KOPT-K1 (cell line): Measurements from ENCODE around the gene MGRN1.
A peak's percentile ranks its signal among the peaks of the same experiment; 100 is the strongest.

ENCODE experiments used
- H3K27ac ChIP-seq: fragments of 200-600 bp; sonication (generic); 2 replicates; pipeline ENCODE4 v1.5.1; 2016; ENCODE audit warnings: antibody characterized with exemption, mild to moderate bottlenecking, low read depth, low read length; ENCODE audit not compliant: poor library complexity, severe bottlenecking
- H3K36me3 ChIP-seq: fragments of 200-600 bp; sonication (generic); 2 replicates; pipeline ENCODE4 v1.5.1; 2017; ENCODE audit warnings: antibody characterized with exemption, mild to moderate bottlenecking, low read length, moderate library complexity; ENCODE audit not compliant: insufficient read depth
- H3K9me3 ChIP-seq: fragments of 200-600 bp; sonication (generic); 2 replicates; pipeline ENCODE4 v1.5.1; 2017; ENCODE audit warnings: antibody characterized with exemption, low read length, mild to moderate bottlenecking; ENCODE audit not compliant: insufficient read depth, poor library complexity, severe bottlenecking

Gene MGRN1

DNA sequence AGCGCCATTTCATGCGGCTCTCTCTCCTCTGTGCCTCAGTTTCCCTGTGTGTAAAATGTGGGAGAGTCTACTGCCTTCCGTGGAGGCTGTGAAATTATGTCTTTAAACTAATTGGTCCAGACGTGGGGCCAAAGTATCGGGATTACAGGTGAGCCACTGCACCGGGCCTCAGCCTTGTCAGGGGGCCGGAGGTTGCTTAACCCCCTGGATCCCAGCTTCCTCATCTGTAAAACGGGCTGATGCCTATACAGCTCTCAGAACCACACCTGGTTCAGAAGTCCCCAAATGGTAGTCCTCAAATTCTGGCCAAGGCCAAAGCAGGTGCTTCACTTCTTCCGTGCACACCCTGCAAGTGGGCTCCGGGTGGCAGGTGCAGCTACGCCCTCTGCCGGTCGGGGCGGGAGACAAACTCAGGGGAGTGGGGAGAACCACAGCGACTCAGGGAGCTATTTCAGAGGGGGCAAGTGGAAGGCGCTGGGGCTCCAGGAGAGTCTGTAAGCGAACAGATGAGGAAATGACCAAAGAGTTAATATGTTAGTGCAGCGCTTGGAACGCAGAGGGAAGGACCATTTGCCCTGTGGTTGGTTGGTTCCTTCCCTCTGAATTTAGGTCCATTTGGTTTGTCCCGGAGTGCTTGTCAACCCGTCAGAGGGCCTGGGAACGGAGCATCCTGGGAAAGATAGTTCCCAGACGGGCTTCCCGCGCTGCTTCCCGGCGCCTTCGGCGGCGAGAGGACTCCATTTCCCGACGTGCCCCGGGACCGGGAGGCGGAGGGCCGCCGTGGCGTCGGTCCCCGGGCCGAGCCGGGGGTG, at the start of gene MGRN1:
TSS of gene MGRN1 (plus strand) at position 812 of the 812 bp plus-strand sequence. CDS start 135 bp downstream, outside the sequence.
- H3K36me3 ChIP-seq = no peaks in the 10 kb centered on the region; the same call in 1 of the 2 replicates
- H3K27ac ChIP-seq = peak within 1 kb of the TSS; percentile 90
- H3K9me3 ChIP-seq = no peaks in the 10 kb centered on the region

DNA sequence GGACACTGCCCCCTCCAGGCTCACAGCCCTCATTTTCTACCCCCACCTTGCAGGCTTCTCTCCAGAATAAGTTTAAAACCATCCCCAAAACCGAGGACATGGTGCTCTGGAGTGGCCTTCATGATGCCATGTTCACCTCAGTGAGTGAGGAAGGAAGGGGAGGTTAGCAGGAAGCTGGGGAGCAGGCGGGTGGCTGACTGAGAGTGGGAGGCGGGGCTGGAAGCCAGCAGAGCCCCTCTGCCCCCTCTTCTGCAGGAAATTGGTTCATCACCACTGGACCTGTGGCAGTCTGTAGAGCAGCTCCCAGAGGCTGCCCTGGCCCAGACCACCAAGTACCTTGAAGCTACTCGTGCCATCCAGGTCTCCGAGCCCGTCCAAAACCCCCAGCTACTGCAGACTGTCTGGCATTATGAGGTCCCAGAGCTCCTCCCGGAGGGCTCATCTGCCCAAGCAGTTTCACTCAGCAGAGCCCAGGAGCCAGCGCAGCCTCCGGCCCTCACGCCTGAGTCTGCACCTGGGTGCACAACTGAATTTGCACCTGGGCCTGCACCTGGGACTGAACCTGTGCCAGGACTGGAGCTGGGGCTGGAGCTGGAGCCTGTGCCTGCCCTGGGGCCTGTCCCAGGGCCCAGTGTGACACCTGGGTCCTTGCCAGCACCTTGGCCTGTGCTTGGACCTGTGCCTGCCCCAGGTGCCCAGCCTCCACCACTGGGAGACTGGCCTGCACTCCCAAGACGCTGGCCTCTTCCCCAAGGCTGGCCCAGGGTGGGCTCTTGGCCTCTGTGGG, 49.5 kb upstream of the MGRN1 start:
- Histone ChIP-seq H3K9me3 (no peaks in the 10 kb centered on the region), H3K36me3 (no peaks in the 10 kb centered on the region), H3K27ac (no peak overlapping the region)

DNA sequence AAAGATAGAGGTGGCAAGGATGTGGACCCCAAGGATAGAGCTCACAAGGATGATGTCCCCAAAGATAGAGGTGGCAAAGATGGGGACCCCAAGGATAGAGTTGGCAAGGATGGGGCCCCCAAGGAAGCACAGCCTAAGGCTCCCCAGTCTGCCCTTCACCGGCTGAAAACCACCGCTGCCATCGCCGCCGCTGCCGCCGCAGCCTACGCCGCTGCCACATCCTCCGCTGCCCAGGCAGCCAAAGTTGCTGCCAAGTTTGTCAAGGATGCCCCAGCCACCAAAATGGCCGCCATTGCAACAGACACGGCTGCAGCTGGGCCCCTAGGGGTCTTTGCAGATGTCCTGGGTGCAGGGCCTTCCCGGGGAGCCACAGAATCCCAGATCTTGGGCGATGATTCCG, 48.6 kb upstream of the MGRN1 start:
- Histone ChIP-seq H3K27ac (no peak overlapping the region), H3K9me3 (no peaks in the 10 kb centered on the region), H3K36me3 (no peaks in the 10 kb centered on the region)

DNA sequence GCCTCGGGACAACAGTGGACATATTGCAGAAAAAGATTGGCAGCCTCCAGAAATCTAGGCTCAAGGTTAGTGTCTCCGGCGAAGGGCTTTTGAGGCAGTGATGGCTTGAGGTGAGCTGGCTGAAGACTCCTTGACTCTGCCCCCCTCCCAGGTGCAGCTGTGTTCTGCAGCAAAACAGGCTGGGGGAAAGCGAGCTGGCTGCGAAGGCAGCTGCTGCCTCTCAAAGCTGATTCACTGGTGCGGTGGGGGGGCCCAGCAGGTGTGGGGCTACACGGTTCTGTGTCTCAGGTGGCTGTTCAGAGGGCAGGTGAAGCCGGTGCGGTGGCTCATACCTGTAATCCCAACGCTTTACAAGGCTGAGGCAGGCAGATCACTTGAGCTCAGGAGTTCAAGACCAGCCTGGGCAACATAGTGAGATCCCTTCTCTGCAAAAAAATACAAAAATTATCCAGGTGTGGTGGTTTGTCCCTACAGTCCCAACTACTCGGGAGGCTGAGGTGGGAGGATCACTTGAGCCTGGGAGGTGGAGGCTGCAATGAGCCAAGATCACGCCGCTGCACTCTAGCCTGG, 45.6 kb upstream of the MGRN1 start:
- Histone ChIP-seq H3K36me3 (no peaks in the 10 kb centered on the region), H3K9me3 (no peaks in the 10 kb centered on the region), H3K27ac (no peak overlapping the region)

DNA sequence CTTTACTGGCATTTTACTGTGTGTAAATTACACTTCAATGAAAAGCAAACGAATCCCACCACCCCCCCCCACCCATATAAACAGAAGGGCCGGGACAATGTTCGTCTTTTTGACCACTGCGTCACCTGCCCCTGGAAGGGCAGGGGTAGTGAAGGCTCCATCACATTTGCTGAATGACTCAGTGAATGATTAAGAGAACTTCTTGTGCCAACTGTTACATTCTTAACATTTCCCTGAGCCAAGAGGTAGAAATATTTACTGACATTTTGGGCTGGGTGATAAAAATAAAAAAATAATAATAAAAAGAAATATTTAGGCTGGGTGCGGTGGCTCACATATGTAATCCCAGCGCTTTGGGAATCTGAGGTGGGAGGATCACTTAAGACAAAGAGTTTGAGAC, 44.4 kb upstream of the MGRN1 start:
- H3K36me3 ChIP-seq = no peaks in the 10 kb centered on the region
- H3K9me3 ChIP-seq = no peaks in the 10 kb centered on the region
- H3K27ac ChIP-seq = no peak overlapping the region

DNA sequence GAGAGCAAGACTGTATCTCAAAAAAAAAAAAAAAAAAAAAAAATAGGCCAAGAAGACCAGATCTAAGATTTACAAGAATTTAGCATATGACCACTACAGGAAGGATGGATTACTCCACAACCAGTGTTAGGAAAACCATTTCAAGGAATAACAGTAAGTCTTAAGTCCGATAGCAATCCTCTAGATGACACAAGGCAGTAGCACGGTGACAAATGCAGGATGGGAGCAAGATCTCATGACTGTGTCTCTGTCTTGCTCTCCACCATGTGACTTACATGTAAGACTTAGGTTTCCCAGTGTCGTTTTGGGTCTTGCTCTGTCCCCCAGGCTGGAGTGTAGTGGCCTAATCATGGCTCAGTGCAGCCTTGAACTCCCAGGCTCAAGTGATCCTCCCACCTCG, 40.7 kb upstream of the MGRN1 start:
- no peak overlapping the region for H3K27ac ChIP-seq
- H3K9me3 ChIP-seq = peaks cover 12% of the 10 kb centered on the region
- no peaks in the 10 kb centered on the region for H3K36me3 ChIP-seq

DNA sequence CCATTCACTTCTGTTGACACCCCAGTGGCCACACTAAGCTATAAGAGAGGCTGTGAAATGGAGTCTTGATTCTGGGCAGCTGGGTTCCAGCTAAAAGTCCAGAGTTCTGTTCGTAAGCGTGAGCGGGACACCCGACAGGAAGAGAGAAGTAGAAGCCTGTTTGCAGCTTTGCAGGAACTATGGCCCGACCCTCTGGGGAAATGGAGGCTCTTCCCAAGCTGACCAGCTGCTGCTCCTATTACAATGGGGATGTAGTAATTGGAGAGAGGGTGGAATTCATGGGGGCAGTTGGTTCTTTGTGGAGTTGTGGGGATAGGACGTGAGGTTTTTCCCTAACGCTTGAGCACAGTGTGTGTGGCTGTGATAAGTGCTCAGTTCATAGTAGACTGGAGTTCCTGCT, 38.3 kb upstream of the MGRN1 start:
- Histone ChIP-seq H3K27ac (no peak overlapping the region), H3K36me3 (no peaks in the 10 kb centered on the region), H3K9me3 (peaks cover 14% of the 10 kb centered on the region)

DNA sequence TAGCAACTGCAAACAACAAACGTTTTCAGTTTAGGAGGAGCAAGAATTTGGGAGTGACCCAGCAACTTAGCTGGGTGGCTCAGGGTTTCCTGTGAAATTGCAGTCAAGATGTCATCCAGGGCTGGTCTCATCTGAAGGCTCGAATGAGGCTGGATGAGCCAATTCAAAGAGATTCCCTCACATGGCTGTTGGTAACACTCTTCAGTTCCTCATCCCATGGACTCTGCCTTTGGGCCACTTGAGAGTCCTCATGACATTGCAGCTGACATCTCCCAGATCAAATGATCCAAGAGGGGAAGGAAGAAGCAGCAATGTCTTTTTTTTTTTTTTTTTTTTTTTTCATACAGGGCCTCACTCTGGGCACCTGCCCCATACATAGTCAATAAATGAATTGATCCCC, 36.2 kb upstream of the MGRN1 start:
- peaks cover 14% of the 10 kb centered on the region for H3K9me3 ChIP-seq
- H3K27ac ChIP-seq = no peak overlapping the region

DNA sequence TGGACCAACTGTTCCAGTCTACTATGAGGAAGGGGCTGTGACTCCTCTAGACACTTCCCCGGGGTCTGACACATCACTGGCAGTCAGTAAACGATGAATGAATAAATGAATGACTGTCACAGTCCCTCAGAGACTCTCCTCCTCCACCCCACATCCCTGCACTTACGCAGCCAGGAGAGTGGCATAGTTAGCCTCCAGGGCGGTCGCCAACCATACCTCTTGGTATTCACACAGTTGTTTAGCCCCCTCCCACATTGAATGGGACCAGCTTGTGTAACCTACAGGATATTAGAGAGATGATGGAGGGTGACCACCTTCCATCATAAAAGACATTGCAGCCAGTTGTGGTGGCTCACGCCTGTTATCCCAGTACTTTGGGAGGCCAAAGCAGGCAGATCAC, 35.7 kb upstream of the MGRN1 start:
- H3K27ac ChIP-seq = no peak overlapping the region
- H3K36me3 ChIP-seq = no peaks in the 10 kb centered on the region
- peaks cover 14% of the 10 kb centered on the region for H3K9me3 ChIP-seq

More for the DNA sequence above, 36.2 kb upstream of the MGRN1 start:
- no peaks in the 10 kb centered on the region for H3K36me3 ChIP-seq

DNA sequence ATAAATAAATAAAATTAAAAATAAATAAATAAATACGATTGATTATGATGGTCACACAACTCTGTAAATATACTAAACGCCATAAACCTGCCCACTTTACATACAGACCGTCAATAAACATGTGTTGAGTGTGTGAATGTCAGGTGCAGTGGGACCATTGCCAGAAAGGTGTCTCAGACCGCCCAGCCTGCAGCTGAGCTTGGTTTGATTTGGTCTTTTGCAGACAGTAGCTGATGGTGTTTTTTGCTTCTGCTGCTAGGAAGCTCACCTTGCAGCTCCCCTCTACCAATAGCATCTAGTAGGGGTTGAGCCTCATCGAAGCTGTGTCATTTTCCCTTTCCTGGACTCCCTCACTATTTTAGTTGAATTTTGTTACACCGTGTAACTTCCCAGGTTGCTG, 33.4 kb upstream of the MGRN1 start:
- peaks cover 14% of the 10 kb centered on the region for H3K9me3 ChIP-seq
- no peak overlapping the region for H3K27ac ChIP-seq

DNA sequence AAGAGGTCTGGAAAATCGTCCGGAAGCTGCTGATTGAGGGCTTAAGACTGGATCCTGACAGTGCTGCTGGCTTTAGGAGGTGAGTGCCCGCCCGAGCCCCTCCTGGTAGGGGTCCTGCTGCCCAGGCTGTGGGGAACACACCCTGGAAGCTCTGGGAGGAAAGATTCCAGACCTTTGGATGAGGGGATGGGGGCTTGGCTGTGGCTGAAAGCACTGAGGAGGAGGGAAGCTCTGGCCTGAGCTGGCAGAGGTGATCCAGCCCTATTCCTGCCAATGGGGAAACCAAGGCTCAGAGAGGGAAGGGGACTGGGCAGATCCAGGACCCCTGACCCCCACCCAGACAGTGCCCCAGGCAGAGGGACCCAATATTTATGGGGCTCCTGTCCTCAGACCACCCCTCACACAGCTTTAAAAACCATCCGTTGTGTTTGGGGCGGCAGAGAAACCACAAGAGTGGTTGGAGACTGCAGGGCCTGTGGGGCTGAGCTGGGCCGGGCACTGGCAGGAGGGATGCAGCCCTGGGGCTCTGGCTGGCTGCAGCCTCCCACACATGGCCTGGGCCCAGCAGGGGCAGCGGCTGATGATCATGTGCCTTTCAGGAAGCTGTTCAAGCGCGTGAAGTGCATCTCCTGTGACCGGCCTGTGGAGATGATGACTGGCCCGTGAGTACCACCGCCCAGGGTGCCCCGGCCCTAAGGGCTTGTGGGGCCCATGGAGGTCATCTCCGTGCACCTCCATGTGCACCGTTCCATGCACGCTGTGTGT, 32.7 kb upstream of the MGRN1 start:
- peaks cover 14% of the 10 kb centered on the region for H3K9me3 ChIP-seq
- no peaks in the 10 kb centered on the region for H3K36me3 ChIP-seq
- no peak overlapping the region for H3K27ac ChIP-seq

More for the DNA sequence above, 33.4 kb upstream of the MGRN1 start:
- no peaks in the 10 kb centered on the region for H3K36me3 ChIP-seq

DNA sequence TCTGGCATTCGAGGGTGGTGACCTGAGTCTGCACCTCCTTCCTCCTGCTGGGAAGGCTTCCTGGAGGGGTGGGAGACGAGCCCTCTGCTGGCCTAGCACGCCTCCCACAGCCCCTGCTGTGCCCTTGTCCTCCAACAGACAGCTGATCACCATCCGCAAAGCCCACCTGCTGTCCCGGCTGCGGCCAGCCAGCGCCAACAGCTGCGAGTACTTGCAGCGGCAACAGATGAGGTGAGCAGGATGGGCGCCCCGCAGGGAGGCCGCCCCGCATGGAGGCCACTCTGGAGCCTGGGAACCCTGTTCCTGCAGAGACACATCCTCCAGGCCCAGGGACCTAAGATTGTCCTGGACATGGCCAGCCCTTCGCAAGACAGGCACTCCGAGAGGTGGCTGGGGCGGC, 31.5 kb upstream of the MGRN1 start:
- no peaks in the 10 kb centered on the region for H3K36me3 ChIP-seq
- no peak overlapping the region for H3K27ac ChIP-seq
- H3K9me3 ChIP-seq = peaks cover 10% of the 10 kb centered on the region

DNA sequence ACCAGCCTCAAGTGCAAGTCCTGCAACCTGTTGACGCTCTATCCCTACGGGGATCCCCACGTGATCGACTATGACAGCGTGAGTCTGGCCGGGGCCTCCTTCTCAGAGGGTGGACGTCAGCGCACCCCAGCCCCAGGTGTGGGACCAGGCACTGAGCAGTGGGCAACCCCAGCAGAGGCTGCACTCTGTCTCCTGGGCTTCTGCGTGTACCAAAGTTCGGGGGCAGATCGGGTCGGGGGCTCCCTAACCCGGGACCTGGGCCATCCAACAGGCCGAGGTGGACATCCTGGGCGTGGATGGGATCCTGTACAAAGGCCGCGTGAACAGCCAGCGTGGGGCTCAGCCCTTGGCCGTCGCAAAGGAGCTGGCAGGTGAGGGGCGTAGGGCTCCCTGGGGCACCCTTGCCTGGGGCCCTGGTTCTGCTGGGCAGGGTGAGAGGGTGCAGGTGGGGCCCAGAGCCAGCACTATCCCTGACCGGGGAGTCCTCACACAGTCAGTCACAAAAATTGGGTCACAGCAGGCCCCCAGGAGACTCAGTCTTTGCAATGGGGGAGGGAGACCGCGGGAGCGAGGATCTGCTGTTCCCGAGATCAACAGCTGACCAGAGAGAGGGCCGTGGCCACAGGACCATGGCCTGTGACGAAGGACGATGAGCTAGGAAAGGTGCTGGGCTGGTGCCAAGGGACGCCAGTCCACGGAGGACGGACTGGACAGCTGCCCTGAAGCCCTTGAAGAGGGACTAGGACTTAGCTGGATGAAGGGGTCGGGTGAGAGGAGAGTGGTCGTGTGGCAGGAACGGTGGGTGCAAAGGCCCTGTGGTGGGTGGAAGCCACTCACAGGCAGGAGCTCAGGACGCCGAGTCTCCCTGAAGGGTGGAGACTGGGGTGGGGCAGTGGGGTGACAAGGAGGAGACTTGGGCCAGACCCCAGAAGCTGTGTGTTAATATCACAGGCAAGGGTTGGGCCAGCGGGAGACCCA, 29.9 kb upstream of the MGRN1 start:
- no peaks in the 10 kb centered on the region for H3K36me3 ChIP-seq
- no peaks in the 10 kb centered on the region for H3K9me3 ChIP-seq
- no peak overlapping the region for H3K27ac ChIP-seq

DNA sequence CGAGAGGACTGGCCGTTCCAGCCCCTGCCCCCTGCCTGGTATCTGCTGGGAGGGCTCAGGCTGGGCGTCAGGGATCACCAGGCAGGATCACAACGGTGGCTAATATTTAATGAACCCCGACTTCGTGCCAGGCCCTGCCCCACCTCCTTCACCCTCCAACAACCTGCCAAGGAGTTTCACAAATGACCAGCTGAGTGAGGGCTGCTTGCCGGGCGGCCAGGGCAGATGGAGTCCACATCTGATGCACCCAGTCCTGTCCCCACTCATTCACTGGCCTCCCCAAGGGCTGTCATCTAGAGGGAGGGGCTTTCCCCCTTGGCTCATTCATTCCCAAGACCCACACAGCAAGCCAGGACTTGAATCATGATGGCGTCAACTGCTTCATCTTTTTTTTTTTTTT, 27.5 kb upstream of the MGRN1 start:
- no peak overlapping the region for H3K27ac ChIP-seq
- no peaks in the 10 kb centered on the region for H3K36me3 ChIP-seq
- no peaks in the 10 kb centered on the region for H3K9me3 ChIP-seq
